HEK293 (cell line): ENCODE measurements around the gene MRPL44.

Experiments
- CTCF ChIA-PET: fragments of 350-600 bp; formaldehyde crosslinking; extraction: SDS; loops from one replicate; lab custom pipeline; 2021; ENCODE audit warnings: antibody characterized with exemption; lab: Yijun Ruan, JAX
- POLR2A ChIA-PET: fragments of 300-600 bp; formaldehyde crosslinking; extraction: SDS; loops from one replicate; lab custom pipeline; 2020; ENCODE audit warnings: antibody characterized with exemption, inconsistent platforms; lab: Yijun Ruan, JAX
- H3K27ac ChIP-seq: fragments of 200-500 bp; sonication (Bioruptor generic); 2 replicates; pipeline ENCODE4 v1.5.1; 2014; ENCODE audit warnings: low read depth, low read length, control low read depth, inconsistent platforms; ENCODE audit errors: extremely low read depth
- H3K36me3 ChIP-seq, 2 experiments: fragments of 200-500 bp in 1 of 2; sonication (Bioruptor generic) in 1 of 2; 1 replicate in 1 of 2; 2 replicates in 1 of 2; pipeline ENCODE4 v1.5.1; 2014 to 2017; ENCODE audit warnings: inconsistent platforms in 2 of 2, low read length in 2 of 2; ENCODE audit not compliant: control insufficient read depth in 2 of 2, insufficient read depth in 1 of 2
- H3K4me1 ChIP-seq: fragments of 200-500 bp; sonication (Bioruptor generic); 2 replicates; pipeline ENCODE4 v1.5.1; 2014; ENCODE audit warnings: mild to moderate bottlenecking, low read length, inconsistent platforms; ENCODE audit not compliant: control insufficient read depth, insufficient read depth
- H3K4me3 ChIP-seq: 2 replicates; pipeline ENCODE4 v1.5.1; 2011; ENCODE audit warnings: low read depth, mild to moderate bottlenecking, control low read depth, low read length, moderate library complexity
- H3K9me3 ChIP-seq: fragments of 200-500 bp; sonication (Bioruptor generic); 2 replicates; pipeline ENCODE4 v1.5.1; 2014; ENCODE audit warnings: low read depth, low read length, inconsistent platforms; ENCODE audit not compliant: control insufficient read depth, insufficient read depth
- BCL11B ChIP-seq: fragments of 450-650 bp; formaldehyde crosslinking; IDR thresholded peaks from 2 replicates; pipeline ENCODE4 v1.5.1; 2016; ENCODE audit warnings: low read depth, missing biosample characterization, missing genetic modification characterization
- FEZF1 ChIP-seq: fragments of 450-650 bp; formaldehyde crosslinking; IDR thresholded peaks from 2 replicates; pipeline ENCODE4 v1.5.1; 2016; ENCODE audit warnings: missing biosample characterization, missing genetic modification characterization
- GLI4 ChIP-seq: fragments of 450-650 bp; formaldehyde crosslinking; IDR thresholded peaks from 2 replicates; pipeline ENCODE4 v1.5.1; 2016; ENCODE audit warnings: missing biosample characterization, missing genetic modification characterization
- GLIS1 ChIP-seq: fragments of 450-650 bp; formaldehyde crosslinking; IDR thresholded peaks from 2 replicates; pipeline ENCODE4 v1.5.1; 2016; ENCODE audit warnings: missing biosample characterization, missing genetic modification characterization
- HOXD13 ChIP-seq: sonication (generic); formaldehyde crosslinking; IDR thresholded peaks from 2 replicates; pipeline ENCODE4 v1.8.0; 2022; ENCODE audit warnings: missing genetic modification reagents, borderline replicate concordance
- KLF16 ChIP-seq: fragments of 450-650 bp; formaldehyde crosslinking; IDR thresholded peaks from 2 replicates; pipeline ENCODE4 v1.5.1; 2017; ENCODE audit warnings: missing biosample characterization, missing genetic modification characterization
- PRDM6 ChIP-seq: fragments of 450-650 bp; formaldehyde crosslinking; IDR thresholded peaks from 2 replicates; pipeline ENCODE4 v1.5.1; 2017; ENCODE audit warnings: missing biosample characterization, missing genetic modification characterization
- REST ChIP-seq: fragments of 450-650 bp; formaldehyde crosslinking; IDR thresholded peaks from 2 replicates; pipeline ENCODE4 v1.5.1; 2016; ENCODE audit warnings: missing biosample characterization, missing genetic modification characterization
- SCRT2 ChIP-seq: fragments of 450-650 bp; formaldehyde crosslinking; IDR thresholded peaks from 2 replicates; pipeline ENCODE4 v1.5.1; 2016; ENCODE audit warnings: missing biosample characterization, missing genetic modification characterization
- ZBTB44 ChIP-seq: fragments of 450-650 bp; IDR thresholded peaks from 2 replicates; pipeline ENCODE4 v1.5.1; 2018; ENCODE audit warnings: missing biosample characterization, mild to moderate bottlenecking, missing genetic modification characterization
- ZNF148 ChIP-seq: fragments of 450-650 bp; formaldehyde crosslinking; IDR thresholded peaks from 2 replicates; pipeline ENCODE4 v1.5.0; 2017; ENCODE audit warnings: missing biosample characterization, missing genetic modification characterization, borderline replicate concordance
- ZNF157 ChIP-seq: fragments of 450-650 bp; formaldehyde crosslinking; IDR thresholded peaks from 2 replicates; pipeline ENCODE4 v1.5.1; 2016; ENCODE audit warnings: missing biosample characterization, missing genetic modification characterization
- ZNF174 ChIP-seq: fragments of 450-650 bp; formaldehyde crosslinking; IDR thresholded peaks from 2 replicates; pipeline ENCODE4 v1.5.0; 2017; ENCODE audit warnings: missing biosample characterization, mild to moderate bottlenecking, missing genetic modification characterization
- ZNF324 ChIP-seq: fragments of 450-650 bp; formaldehyde crosslinking; IDR thresholded peaks from 2 replicates; pipeline ENCODE4 v1.5.1; 2016; ENCODE audit warnings: missing biosample characterization, missing genetic modification characterization
- ZNF335 ChIP-seq: fragments of 450-650 bp; formaldehyde crosslinking; conservative IDR thresholded peaks from 2 replicates; pipeline ENCODE4 v1.5.1; 2016; ENCODE audit warnings: missing biosample characterization, missing genetic modification characterization
- ZNF366 ChIP-seq: fragments of 450-650 bp; formaldehyde crosslinking; conservative IDR thresholded peaks from 2 replicates; pipeline ENCODE4 v1.5.1; 2016; ENCODE audit warnings: missing biosample characterization, missing genetic modification characterization
- ZNF398 ChIP-seq: fragments of 450-650 bp; formaldehyde crosslinking; IDR thresholded peaks from 2 replicates; pipeline ENCODE4 v1.5.1; 2017; ENCODE audit warnings: missing biosample characterization, missing genetic modification characterization
- ZNF544 ChIP-seq: fragments of 450-650 bp; formaldehyde crosslinking; IDR thresholded peaks from 2 replicates; pipeline ENCODE4 v1.5.0; 2017; ENCODE audit warnings: missing biosample characterization, missing genetic modification characterization
- ZNF843 ChIP-seq: fragments of 450-650 bp; formaldehyde crosslinking; IDR thresholded peaks from 2 replicates; pipeline ENCODE4 v1.5.1; 2016; ENCODE audit warnings: missing biosample characterization, missing genetic modification characterization
- ZSCAN5A ChIP-seq: fragments of 450-650 bp; formaldehyde crosslinking; IDR thresholded peaks from 2 replicates; pipeline ENCODE4 v1.5.1; 2016; ENCODE audit warnings: missing biosample characterization, missing genetic modification characterization

The MRPL44 gene

GRCh38 chr2:223979730-223980396 is 22.6 kb downstream of the MRPL44 start:
- CTCF ChIA-PET = interaction anchor here (0.7 to 2.5 kb wide), 5 partner anchors 9 to 15 kb away, joined by 3 to 18 read pairs (median 4); no protein-coding TSS in a partner anchor
- POLR2A ChIA-PET = no interaction called here
- Histone ChIP-seq H3K4me1 (no peaks in the 10 kb centered on the region), H3K27ac (no peak overlapping the region), H3K36me3 (peaks cover 12 to 60% of the 10 kb centered on the region in 2 experiments), H3K9me3 (no peaks in the 10 kb centered on the region), H3K4me3 (no peak overlapping the region)
- no peak for TF ChIP-seq REST
- no peak for TF ChIP-seq ZNF324
- TF ChIP-seq PRDM6 (tag by site-specific recombination) = no peak
- TF ChIP-seq ZBTB44 (tag by site-specific recombination) = no peak
- no peak for TF ChIP-seq ZNF335 (tag by site-specific recombination)
- TF ChIP-seq GLI4 (tag by site-specific recombination) = no peak
- no peak for TF ChIP-seq BCL11B
- TF ChIP-seq KLF16 (tag by site-specific recombination) = no peak
- TF ChIP-seq ZNF174 (tag by site-specific recombination) = no peak
- no peak for TF ChIP-seq ZNF398
- no peak for TF ChIP-seq HOXD13 (CRISPR knock-in tag)
- no peak for TF ChIP-seq ZNF157 (tag by site-specific recombination)
- TF ChIP-seq GLIS1 (tag by site-specific recombination) = no peak
- TF ChIP-seq FEZF1 (tag by site-specific recombination) = no peak
- TF ChIP-seq ZSCAN5A (tag by site-specific recombination) = no peak
- no peak for TF ChIP-seq ZNF843 (tag by site-specific recombination)
- TF ChIP-seq ZNF544 (tag by site-specific recombination) = no peak
- TF ChIP-seq ZNF366 (tag by site-specific recombination) = no peak
- no peak for TF ChIP-seq ZNF148 (tag by site-specific recombination)
- no peak; the same call in 1 of the 2 replicates for TF ChIP-seq SCRT2 (tag by site-specific recombination)
